Activated CD4-positive, CD25-positive, alpha-beta regulatory T cell (primary cell): Measurements from ENCODE around the gene FAM222A.

ENCODE experiments used
- DNase-seq, 4 experiments: peaks; one replicate each; lab custom pipeline; 2025; lab: John Stamatoyannopoulos, UW

FAM222A gene

GRCh38 chr12:109773384-109774011 lies 59.9 kb downstream of the FAM222A start:
- DNase-seq = no peak

GRCh38 chr12:109775172-109775881 lies 61.7 kb downstream of the FAM222A start:
- peak; percentile 47 to 65 (median 53) for DNase-seq

GRCh38 chr12:109776624-109777023 lies 63.0 kb downstream of the FAM222A start:
- no peak for DNase-seq

DNA sequence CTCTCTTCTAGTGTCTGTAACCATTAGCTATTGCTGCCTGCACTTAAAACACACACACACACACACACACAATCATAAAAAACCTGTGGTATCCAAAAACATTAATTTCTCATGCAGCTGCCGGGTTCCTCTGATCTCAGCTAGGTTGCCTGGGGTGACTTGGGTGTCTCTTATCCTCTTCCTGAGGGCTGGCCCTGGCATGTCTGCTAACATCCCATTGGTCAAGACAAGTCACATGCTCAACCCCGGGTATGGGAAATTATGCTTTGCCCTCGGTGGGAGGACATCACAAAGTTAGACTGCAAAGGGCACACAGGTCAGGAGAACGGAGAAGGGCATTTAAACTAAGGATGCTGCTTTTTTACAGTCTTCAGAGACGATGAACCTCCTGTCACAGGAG lies 63.9 kb downstream of the FAM222A start:
- DNase-seq = no peak

DNA sequence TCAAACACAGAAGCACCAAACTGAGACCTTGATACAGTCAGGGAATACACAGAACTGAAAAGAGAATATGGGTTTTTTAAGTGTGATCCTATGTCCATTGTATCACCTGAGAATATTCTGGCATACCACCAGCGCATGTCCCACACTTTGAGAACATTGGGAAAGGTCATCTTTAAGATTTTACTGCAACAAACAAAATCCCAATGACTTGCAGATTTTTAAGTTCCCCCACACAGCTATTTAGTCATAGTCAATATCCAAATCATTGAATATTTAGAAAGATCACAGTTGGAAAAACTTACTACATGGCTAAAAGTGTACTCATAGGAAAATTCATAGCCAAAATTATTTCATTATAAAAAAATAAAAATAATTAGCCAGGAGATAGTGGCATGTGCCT lies 65.1 kb downstream of the FAM222A start:
- no peak for DNase-seq

- DNase-seq = no peak
These were observed 65.8 kb downstream of the FAM222A start for GRCh38 chr12:109779382-109779781.

GRCh38 chr12:109781668-109782325 lies 68.2 kb downstream of the FAM222A start:
- DNase-seq = no peak

DNA sequence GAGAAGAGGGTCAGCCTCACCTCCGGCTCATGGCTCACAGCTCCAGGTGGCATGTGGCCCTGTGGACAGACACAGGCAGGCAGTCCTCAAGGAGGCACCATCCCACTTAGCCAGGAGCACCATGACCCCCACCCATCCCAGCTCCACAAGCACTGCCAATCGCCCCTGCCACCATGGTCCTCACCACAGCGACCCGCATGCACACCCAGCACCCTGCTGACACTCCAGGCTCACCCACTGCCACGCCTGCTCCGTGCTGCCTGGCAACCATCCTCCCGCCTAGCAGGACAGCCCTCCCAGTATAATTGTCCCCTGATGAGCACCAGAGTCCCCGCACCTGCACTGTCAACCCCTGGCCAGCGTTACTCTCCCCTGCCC lies 68.7 kb downstream of the FAM222A start:
- no peak for DNase-seq

- DNase-seq = no peak
These were observed 69.7 kb downstream of the FAM222A start for GRCh38 chr12:109783135-109783964.

DNA sequence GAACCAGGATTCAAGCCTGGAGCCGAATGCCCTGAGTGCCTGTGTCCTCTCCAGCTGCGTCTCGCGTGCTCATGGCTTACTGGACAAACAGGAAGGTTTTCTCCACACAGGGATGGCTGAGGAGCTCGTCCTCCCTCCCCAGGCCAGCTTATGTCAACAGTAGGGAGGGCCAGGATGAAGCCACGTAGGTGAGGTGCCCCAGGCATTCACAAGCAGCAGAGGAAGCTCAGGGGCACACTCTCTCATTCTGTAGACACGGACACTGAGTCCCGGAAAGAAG lies 70.3 kb downstream of the FAM222A start:
- DNase-seq = no peak

- no peak for DNase-seq
These were observed 72.2 kb downstream of the FAM222A start for GRCh38 chr12:109785854-109786253.

GRCh38 chr12:109786799-109787198 lies 73.2 kb downstream of the FAM222A start:
- no peak for DNase-seq

DNA sequence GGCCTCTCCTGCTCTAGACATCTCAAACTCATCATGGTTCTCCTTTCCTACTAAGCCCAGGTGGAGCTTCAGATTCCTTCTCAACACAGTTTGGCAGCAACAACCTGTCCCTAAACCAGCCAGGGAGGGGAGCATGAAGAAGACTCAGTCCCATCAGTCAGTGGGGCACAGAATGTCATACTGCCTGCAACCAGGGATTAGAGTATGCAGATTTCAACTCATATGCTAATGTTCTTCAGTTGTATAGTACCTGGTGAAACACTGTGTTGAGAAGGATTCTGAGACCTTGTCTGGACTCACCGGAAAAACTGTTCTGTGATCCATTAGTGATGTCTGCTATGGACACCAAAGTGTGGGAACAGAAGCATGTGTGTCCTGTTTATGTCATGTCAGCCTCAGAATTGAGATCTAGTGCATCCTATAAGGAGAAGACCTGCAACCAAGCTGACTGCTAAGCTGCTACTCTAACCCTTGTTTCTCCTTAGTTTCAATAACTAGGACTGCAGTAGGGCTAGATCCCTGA lies 76.0 kb downstream of the FAM222A start:
- no peak for DNase-seq

DNA sequence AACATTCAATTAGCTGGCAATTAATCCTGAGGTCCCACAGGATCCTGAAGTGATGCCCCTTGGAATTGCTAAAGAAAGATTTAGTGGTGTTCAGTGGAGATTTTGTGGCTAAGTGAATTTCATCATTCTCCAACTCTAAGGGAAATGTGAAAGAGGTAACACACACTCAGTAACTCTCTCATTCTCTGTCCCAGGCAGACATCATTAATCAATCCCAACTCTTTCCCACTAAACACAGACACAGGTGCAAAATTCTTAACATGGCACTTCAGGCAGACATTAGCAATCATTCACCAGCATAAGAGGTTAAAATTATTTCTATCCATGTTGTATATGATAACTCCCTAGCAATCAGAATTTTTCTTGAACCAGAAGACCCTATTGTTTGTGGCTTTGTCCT lies 79.4 kb downstream of the FAM222A start:
- no peak for DNase-seq

DNA sequence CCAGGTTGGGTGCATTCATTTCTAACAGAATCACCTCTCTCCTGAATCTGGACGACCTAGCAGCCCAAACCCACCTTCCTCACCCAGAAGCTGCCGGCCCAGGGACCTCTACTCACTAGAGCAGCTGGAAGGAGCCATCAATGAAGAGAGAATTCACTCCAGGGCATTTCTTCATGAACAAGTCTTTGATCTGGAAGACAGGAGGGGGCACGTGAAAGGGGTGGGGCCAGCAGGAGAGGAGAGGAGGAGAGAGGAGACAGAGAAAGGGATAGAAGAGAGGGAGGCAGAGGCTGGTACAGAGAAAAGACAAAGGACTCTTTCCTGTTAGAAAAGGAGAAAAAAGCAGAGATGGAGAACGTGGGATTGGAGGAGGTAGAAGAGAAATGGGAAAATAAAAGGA lies 79.8 kb downstream of the FAM222A start:
- DNase-seq = no peak

DNA sequence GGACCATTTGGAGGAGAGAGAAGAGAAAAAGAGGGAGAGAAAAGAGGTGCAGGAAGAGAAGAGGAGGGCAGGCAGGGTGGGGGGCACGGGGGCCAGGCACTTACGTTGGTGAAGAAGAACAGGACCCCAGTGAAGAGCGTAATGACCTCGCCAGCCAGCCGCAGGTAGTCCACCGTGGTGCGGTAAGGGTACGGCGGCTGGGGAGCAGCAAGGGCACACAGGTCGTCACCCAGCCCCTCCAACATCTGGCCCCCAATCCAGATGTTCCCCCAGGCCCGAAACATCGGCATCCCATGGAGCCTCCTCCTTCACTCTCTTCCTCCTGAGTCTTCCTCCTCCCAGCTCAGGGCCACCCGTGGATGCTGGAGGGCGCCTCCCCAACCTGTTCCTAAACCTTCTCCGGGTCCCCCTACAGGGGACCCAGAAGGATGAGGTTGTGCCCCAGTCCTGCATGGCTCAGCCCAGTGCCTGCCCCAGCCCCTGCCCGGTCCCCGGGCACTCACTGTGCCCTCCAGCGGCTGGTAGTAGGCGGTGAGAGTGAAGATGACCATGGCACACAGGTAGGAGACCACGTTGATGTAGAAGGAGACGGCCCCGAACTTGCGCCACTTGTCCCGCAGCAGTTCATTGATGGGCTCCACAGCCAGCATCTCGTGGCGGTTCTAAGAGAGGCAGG lies 80.3 kb downstream of the FAM222A start:
- no peak for DNase-seq

DNA sequence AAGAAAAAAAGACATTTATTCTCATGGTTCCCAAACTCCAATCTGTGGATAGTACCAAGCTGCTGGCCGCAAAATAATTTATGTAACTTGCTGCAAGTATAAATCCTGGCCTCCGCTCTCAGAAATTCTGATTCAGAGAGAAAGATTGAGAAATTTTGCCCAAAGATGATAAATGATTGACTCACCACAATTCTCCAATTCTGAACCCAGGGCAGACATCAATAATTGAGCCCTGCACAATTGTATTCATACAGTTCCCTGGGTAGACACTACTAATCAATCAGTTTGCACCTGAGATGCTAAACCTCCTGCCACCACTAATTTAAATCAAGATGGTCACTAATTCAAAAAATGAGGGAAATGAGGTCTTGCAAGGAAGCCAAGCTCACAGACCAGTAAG lies 81.4 kb downstream of the FAM222A start:
- DNase-seq = no peak

DNA sequence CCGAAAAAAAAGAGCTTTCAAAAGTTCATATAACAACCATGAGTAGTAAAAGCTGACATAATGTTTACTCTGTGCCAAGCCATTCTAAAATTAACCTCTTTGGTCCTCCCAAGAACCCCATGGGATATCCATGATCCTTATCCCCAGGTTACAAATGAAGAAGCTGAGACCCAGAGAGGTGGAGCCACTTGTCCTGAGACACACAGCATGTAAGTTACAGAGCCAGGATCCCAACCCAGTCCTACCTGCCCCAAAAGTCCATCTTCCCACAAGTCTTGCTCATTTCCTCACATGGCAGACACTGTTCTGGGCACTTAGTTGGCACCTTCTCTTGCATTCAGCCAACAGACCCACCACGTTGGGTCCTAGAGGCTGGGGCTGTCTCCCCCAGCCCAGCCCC lies 82.4 kb downstream of the FAM222A start:
- no peak for DNase-seq

DNA sequence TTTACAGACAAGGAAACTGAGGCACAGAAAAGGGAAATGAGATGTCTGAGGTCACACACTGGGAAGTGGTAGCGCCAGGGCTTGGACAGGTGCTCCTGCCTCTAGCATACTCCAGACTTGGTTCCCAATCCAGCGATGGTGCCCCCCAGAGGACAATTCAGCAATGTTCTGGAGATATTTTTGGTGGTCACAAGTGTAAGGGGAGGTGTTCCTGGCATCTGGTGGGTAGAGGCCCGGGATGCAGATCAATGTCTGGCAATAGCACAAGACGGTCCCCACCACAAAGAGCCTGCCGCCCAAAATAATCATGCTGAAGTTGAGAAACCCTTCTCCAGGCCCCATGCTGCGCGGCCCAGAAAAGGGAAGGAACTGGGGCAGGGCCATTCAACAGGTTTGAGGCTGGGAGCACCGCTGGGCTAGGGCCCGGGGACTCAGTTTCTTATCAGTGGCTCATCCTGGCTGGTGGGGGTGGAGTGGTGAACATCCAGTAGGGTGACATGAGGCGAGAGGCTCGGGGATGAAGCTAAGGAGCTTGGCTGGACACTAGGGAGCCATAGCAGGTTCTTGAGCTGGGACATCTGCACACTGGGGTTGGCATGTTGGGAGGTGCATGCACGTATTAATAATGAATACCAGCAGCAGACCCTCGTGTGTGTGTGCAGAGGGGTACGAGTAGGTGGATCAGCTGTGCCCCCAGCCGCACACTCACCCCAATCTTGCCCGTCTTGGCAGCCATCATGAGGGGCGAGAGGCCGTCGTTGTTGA lies 84.5 kb downstream of the FAM222A start:
- no peak for DNase-seq

DNA sequence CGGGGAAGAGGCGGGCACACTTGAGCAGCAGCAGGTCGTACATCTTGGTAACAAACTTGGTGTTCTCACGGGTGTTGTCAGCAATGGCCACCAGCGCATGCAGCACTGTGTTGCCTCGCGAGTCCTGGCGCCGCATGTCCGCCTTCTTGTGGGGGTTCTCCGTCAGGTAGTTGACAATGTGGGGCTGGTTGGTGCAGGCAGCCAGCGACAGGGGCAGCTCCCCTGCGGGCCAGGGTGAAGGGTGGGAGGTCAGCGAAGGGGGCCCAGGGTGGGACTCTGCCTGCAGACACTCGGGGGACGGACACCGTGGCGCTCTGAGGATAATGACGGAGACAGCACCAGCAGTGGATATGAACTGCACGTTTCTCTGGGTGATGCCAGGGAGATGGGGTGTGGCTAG lies 85.1 kb downstream of the FAM222A start:
- no peak for DNase-seq

- DNase-seq = no peak
These were observed 86.9 kb downstream of the FAM222A start for GRCh38 chr12:109800536-109800935.
